ENCODE measurements around the gene ABLIM1.
A peak's percentile ranks its signal among the peaks of the same experiment; 100 is the strongest.

ABLIM1 gene

DNA sequence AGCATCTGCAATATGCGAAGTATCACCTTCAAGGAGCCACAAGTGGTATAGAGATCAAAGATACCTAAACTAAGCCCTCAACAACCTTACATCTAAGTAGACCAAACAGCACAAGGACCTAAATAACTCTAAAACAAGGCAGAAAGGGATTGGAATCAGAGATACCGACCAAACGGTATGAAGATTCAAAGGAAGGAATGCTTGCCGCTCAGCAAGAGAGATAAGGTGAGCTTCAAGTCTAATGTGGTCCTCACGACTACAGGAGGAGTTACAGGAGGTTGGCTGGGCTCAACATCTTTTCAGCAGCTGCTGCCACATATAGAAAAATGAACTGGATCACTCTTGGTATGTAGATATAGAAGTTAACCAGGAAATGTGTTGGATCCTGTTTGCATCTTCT is 11.6 kb downstream of the ABLIM1 start:
- DNase-seq: no peak

GRCh38 chr10:114645706-114646105 is 12.4 kb downstream of the ABLIM1 start:
- DNase-seq: no peak

- DNase-seq: no peak
Measured at GRCh38 chr10:114643158-114643557, 14.9 kb downstream of the ABLIM1 start.

GRCh38 chr10:114642729-114643128 is 15.3 kb downstream of the ABLIM1 start:
- DNase-seq: no peak

DNA sequence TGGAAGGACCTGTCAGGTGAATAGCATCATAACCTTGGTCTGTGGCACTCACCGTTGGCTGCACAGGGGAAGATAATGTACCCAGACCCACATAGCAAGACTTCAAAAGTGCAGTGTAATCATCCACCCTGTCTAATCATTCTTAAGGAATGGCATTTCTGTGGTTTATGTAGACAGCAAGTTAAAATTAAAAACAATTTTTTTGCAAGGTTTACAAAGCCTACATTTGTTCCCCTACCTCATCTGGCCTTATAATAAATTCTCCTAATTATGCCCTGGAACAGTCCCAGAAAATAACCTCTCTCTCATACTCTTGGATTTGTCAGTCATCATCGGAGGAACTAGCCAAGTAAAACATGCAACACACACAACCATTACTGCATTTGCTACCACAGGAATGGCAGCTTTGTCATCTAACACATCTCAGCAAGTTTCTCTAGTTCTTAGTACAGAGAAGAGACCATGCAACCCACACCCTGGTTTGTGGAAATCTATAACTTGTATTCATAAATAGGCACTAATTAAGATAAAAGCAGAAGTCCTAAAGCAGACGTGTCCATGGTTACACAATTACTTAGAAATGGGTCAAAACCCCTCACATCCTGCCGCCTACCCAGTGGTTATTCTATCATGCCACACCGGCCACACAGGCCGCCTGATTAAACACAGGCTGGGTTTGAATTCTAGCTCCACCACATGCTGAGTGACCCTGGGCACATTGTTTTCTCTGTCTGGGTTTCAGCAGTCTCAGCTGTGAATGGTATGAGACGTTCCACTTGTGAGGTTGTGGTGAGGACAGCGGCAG is 19.1 kb downstream of the ABLIM1 start:
- DNase-seq: peak in 1 of 2 experiments; percentile 11

DNA sequence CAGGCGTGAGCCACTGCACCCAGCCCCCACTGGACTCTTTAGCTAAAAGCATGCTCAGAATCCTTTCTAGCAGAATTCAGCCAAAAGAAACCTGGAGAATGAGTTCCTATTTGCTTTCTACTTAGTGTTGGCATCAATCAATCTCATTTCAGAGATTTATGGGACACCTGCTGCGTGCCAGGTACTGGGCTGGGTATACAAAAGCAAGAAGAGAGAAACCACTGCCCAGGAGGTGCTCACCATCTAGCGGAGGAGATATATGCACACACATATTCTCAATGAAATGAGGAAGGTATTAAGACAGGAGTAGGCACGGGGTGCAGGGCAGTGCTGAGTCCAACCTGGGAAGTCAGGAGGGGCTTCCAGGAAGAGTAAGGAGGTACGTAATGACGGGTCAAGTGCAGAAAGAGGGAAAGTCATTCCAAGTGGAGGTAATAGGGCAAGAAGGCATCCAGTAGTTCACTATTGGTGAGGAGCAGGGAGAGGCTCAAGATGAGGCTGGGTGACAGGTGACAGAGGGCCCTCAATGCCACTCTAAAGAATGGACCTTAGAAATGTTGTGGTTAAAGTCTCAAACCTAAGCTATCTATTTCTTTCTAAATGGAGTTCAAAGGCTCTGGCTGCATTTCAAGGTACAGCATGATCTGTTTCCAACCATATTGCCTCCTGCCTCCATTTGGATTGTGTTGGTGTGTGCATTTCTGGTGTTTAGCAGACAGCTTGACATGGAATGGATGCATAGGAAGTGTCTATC is 22.1 kb downstream of the ABLIM1 start:
- DNase-seq: no peak

GRCh38 chr10:114635101-114635500 is 23.0 kb downstream of the ABLIM1 start:
- no peak for DNase-seq

DNA sequence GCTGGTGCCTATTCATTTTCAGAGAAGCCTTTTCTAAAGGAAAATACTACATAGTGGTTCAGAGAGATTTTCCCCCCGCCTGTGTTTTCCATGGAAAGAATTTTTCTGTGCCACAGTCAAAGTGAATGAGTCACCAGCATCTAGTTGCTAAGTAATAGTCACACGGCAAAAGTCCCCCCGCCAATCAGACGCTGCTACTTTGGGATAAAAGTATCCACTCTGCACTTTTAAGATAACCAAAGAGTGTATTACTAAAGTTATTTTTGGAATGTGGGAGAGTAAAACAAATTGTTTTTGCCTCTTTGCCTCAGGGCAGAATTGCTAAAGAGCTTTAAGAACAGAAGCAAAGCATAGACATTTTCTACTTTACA is 23.5 kb downstream of the ABLIM1 start:
- DNase-seq: no peak

GRCh38 chr10:114632869-114633715 is 25.0 kb downstream of the ABLIM1 start:
- no peak for DNase-seq

GRCh38 chr10:114631666-114632417 is 26.2 kb downstream of the ABLIM1 start:
- peak in 1 of 2 experiments; percentile 22 for DNase-seq

GRCh38 chr10:114631090-114631665 is 26.9 kb downstream of the ABLIM1 start:
- DNase-seq: no peak

GRCh38 chr10:114629824-114630730 is 28.0 kb downstream of the ABLIM1 start:
- DNase-seq: no peak

GRCh38 chr10:114629083-114629823 is 28.8 kb downstream of the ABLIM1 start:
- DNase-seq: no peak

DNA sequence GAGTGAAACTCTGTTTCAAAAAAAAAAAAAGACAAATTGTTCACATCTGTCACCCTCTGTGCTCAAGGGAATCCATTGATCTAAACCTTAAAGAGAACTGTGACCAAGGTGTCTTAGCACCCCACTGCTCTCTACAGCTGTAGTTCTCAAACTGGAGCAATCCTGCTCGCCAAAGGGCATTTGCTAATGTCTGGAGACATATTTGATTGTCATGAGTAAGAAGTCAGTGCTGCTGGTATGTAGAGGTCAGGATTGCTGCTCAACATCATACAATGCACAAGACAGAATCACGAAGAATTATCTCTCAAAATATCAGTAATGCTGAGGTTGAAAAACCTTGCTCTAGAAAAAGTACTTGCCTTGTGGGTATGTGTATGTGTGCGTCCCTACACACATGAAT is 30.0 kb downstream of the ABLIM1 start:
- no peak for DNase-seq

DNA sequence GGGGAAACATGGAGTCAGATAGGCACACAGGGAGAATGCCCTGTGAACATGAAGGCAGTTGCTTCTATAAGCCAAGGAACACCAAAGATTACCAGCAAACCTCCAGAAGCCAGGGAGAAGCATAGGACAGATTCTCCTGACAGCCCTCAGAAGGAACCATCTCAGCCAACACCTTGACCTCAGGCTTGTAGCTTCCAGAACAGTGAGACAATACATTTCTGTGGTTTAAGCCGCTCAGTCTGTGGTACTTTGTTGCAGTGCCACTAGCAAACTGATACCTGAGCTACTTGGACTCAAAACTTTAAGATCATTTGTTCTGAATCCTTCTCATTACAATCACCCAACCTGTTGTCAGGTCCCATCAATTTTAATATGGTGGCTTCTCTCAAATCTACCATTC is 31.2 kb downstream of the ABLIM1 start:
- DNase-seq: no peak

GRCh38 chr10:114624951-114625780 is 32.9 kb downstream of the ABLIM1 start:
- DNase-seq: no peak

GRCh38 chr10:114624422-114624821 is 33.7 kb downstream of the ABLIM1 start:
- no peak for DNase-seq

DNA sequence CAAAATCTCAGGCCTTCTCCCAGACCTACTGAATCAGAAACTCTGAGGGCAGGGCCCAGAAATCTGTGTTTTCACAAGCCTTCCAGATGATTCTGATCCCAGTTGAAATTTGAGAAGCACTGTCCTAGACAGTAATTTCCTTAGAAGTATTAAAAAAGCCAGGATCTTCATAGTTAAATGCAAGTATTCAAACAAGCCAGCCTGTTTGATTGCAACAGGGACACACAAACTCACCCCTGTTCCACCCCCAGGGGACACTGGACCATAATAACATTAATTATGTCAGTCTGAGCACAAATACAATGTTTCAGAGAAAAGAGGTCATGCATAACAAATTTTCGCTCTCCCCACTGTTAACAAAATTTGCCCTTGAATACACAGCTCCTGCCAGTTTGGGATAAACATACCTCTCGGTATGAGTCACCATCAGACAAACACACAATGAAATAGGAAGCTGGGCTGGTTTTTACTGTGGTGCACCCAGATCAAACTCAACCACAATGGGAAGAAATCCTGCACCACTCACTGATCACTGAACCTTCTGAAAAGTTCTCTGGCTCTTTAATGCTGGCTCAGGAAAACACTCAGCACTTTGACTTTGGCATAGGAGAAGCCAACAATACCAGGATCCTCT is 34.3 kb downstream of the ABLIM1 start:
- DNase-seq: peak; percentile 42 to 81

DNA sequence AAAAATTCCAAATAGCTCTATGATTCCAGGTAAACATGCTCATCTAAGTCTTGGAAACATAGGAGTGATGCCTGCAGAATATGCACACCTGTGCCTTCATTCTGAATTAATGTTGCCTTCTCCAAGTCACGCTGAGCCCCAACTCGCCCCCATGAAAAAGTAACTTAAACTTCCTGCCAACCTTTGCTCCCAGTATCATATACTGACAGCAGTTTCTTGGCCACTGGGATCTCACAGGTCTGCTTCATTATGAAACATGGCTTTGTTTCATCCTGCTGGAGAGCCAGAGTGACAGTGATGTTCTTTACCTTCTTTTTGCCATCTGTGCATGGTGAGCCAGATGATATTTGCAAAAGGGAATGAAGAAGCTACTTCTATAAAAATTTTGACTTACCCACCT is 34.9 kb downstream of the ABLIM1 start:
- DNase-seq: no peak
